Activated T-helper 2 cell treated with anti-CD3 and anti-CD28 coated beads, Interferon-gamma antibody, Interleukin-2, Interleukin-4, amounts not matched to agents 10 μg/mL and 5 μg/mL and 100 μg/mL, durations not matched to agents 14 hours and 24 hours and 36 hours (primary cell): ENCODE measurements around the gene UBE2D2. TPM values are rescaled to one million over a fixed set of nuclear protein-coding genes. Genes with fewer than 3 reads are reported as not detected.

Experiments
- DNase-seq: peaks from one replicate; pipeline ENCODE4 v3.0.0; 2021; ENCODE audit warnings: low spot score
- H3K27ac Mint-ChIP-seq: one replicate; pipeline ENCODE4 v1.8.0; 2021; ENCODE audit warnings: mixed read lengths
- H3K27me3 Mint-ChIP-seq: one replicate; pipeline ENCODE4 v1.8.0; 2021; ENCODE audit warnings: low read depth, mixed read lengths
- H3K36me3 Mint-ChIP-seq: one replicate; pipeline ENCODE4 v1.8.0; 2021; ENCODE audit warnings: low read depth, mixed read lengths
- H3K4me1 Mint-ChIP-seq: one replicate; pipeline ENCODE4 v1.8.0; 2021; ENCODE audit warnings: low read depth, mixed read lengths
- H3K4me3 Mint-ChIP-seq: one replicate; pipeline ENCODE4 v1.8.0; 2021; ENCODE audit warnings: low read depth, mild to moderate bottlenecking, moderate library complexity, mixed read lengths
- H3K9me3 Mint-ChIP-seq: one replicate; pipeline ENCODE4 v1.8.0; 2021; ENCODE audit warnings: mixed read lengths
- intact Hi-C: fragments of 100-400 bp; cut with micrococcal nuclease; formaldehyde crosslinking; loops from one replicate; pipeline ENCODE4 v1.15.1; 2023
- total RNA-seq: library from RNA; stranded (reverse); gene quantifications from 2 replicates; pipeline ENCODE4 v1.2.3, GENCODE V29; 2022

The UBE2D2 gene
- total RNA-seq, 1 donor from 2014 or later = 262 TPM

GRCh38 chr5:139635191-139635590, 74.1 kb downstream of the UBE2D2 start:
- intact Hi-C loops = loop anchor here (2.0 to 10.0 kb wide), 3 partner anchors 56 to 220 kb away; no protein-coding TSS in a partner anchor
- Mint-ChIP-seq H3K4me3 (no peak overlapping the region), H3K9me3 (no peaks in the 10 kb centered on the region), H3K4me1 (peaks cover 32% of the 10 kb centered on the region), H3K36me3 (peaks cover 22% of the 10 kb centered on the region), H3K27ac (peak overlapping the region; percentile 50), H3K27me3 (no peaks in the 10 kb centered on the region)
- no peak for DNase-seq

GRCh38 chr5:139635606-139636206, 74.6 kb downstream of the UBE2D2 start:
- no peak for DNase-seq
- H3K4me3 Mint-ChIP-seq = no peak overlapping the region
- H3K4me1 Mint-ChIP-seq = peaks cover 32% of the 10 kb centered on the region
- H3K9me3 Mint-ChIP-seq = no peaks in the 10 kb centered on the region
- intact Hi-C loops = loop anchor here (2.0 to 10.0 kb wide), 3 partner anchors 55 to 221 kb away; no protein-coding TSS in a partner anchor
- peaks cover 20% of the 10 kb centered on the region for H3K36me3 Mint-ChIP-seq
- H3K27ac Mint-ChIP-seq = peak overlapping the region; percentile 50
- H3K27me3 Mint-ChIP-seq = no peaks in the 10 kb centered on the region

- Mint-ChIP-seq H3K9me3 (no peaks in the 10 kb centered on the region), H3K4me1 (peaks cover 32% of the 10 kb centered on the region), H3K27ac (peak overlapping the region; percentile 50), H3K27me3 (no peaks in the 10 kb centered on the region), H3K4me3 (peak overlapping the region; percentile 16), H3K36me3 (peaks cover 20% of the 10 kb centered on the region)
- intact Hi-C loops = loop anchor here (5.0 to 10.0 kb wide), 2 partner anchors 76 to 221 kb away; no protein-coding TSS in a partner anchor
- DNase-seq = peak; percentile 61
Observed at GRCh38 chr5:139636207-139636792, 75.2 kb downstream of the UBE2D2 start.

GRCh38 chr5:139636975-139637408, 75.9 kb downstream of the UBE2D2 start:
- Mint-ChIP-seq H3K36me3 (peaks cover 20% of the 10 kb centered on the region), H3K4me1 (peaks cover 32% of the 10 kb centered on the region), H3K27me3 (no peaks in the 10 kb centered on the region), H3K9me3 (no peaks in the 10 kb centered on the region), H3K27ac (peak overlapping the region; percentile 50), H3K4me3 (peak overlapping the region; percentile 0)
- DNase-seq = no peak
- intact Hi-C loops = loop anchor here (1.0 to 10.0 kb wide), 4 partner anchors 11 to 222 kb away; partner anchors contain the start of gene CXXC5

- Mint-ChIP-seq H3K27me3 (no peaks in the 10 kb centered on the region), H3K36me3 (peaks cover 20% of the 10 kb centered on the region), H3K4me3 (no peak overlapping the region), H3K4me1 (peaks cover 30% of the 10 kb centered on the region), H3K27ac (no peak overlapping the region), H3K9me3 (no peaks in the 10 kb centered on the region)
- no peak for DNase-seq
- intact Hi-C loops = loop anchor here (1.0 to 10.0 kb wide), 4 partner anchors 11 to 223 kb away; partner anchors contain the start of gene CXXC5
Observed at GRCh38 chr5:139637438-139638089, 76.4 kb downstream of the UBE2D2 start.

GRCh38 chr5:139638090-139638735, 77.1 kb downstream of the UBE2D2 start:
- intact Hi-C loops = loop anchor here (5.0 to 10.0 kb wide), 2 partner anchors 74 to 223 kb away; no protein-coding TSS in a partner anchor
- peaks cover 29% of the 10 kb centered on the region for H3K4me1 Mint-ChIP-seq
- no peak overlapping the region for H3K27ac Mint-ChIP-seq
- H3K4me3 Mint-ChIP-seq = no peak overlapping the region
- peaks cover 20% of the 10 kb centered on the region for H3K36me3 Mint-ChIP-seq
- H3K27me3 Mint-ChIP-seq = no peaks in the 10 kb centered on the region
- no peaks in the 10 kb centered on the region for H3K9me3 Mint-ChIP-seq
- DNase-seq = no peak

GRCh38 chr5:139638736-139639618, 77.8 kb downstream of the UBE2D2 start:
- H3K27me3 Mint-ChIP-seq = no peaks in the 10 kb centered on the region
- intact Hi-C loops = loop anchor here (5.0 to 10.0 kb wide), 2 partner anchors 73 to 224 kb away; no protein-coding TSS in a partner anchor
- peaks cover 27% of the 10 kb centered on the region for H3K4me1 Mint-ChIP-seq
- DNase-seq = no peak
- H3K4me3 Mint-ChIP-seq = no peak overlapping the region
- no peak overlapping the region for H3K27ac Mint-ChIP-seq
- H3K9me3 Mint-ChIP-seq = no peaks in the 10 kb centered on the region
- H3K36me3 Mint-ChIP-seq = peaks cover 20% of the 10 kb centered on the region

GRCh38 chr5:139639619-139640380, 78.7 kb downstream of the UBE2D2 start:
- no peak overlapping the region for H3K4me3 Mint-ChIP-seq
- H3K36me3 Mint-ChIP-seq = peaks cover 16% of the 10 kb centered on the region
- H3K27me3 Mint-ChIP-seq = no peaks in the 10 kb centered on the region
- H3K4me1 Mint-ChIP-seq = peaks cover 23% of the 10 kb centered on the region
- H3K27ac Mint-ChIP-seq = no peak overlapping the region
- intact Hi-C loops = loop anchor here (5.0 to 10.0 kb wide), 2 partner anchors 73 to 225 kb away; no protein-coding TSS in a partner anchor
- no peak for DNase-seq
- H3K9me3 Mint-ChIP-seq = no peaks in the 10 kb centered on the region

GRCh38 chr5:139640421-139641115, 79.4 kb downstream of the UBE2D2 start:
- Mint-ChIP-seq H3K27ac (no peak overlapping the region), H3K27me3 (peaks cover 6% of the 10 kb centered on the region), H3K9me3 (no peaks in the 10 kb centered on the region), H3K4me3 (no peak overlapping the region), H3K4me1 (peaks cover 16% of the 10 kb centered on the region), H3K36me3 (peaks cover 15% of the 10 kb centered on the region)
- intact Hi-C loops = no loop called here
- no peak for DNase-seq

- H3K9me3 Mint-ChIP-seq = no peaks in the 10 kb centered on the region
- H3K36me3 Mint-ChIP-seq = peaks cover 12% of the 10 kb centered on the region
- H3K27ac Mint-ChIP-seq = no peak overlapping the region
- peaks cover 9% of the 10 kb centered on the region for H3K4me1 Mint-ChIP-seq
- intact Hi-C loops = no loop called here
- H3K4me3 Mint-ChIP-seq = no peak overlapping the region
- peaks cover 14% of the 10 kb centered on the region for H3K27me3 Mint-ChIP-seq
- no peak for DNase-seq
Observed at GRCh38 chr5:139641116-139642080, 80.3 kb downstream of the UBE2D2 start.
